ENCODE measurements around the gene ACAN. TPM values are rescaled to one million over a fixed set of nuclear protein-coding genes. Genes with fewer than 3 reads are reported as not detected.

Gene ACAN
- total RNA-seq, 1 experiment from 2014 or later = 0.03 TPM

GRCh38 chr15:88838667-88839066 is 35.4 kb downstream of the ACAN start:
- Histone ChIP-seq H3K9me3 (ENCODE audit: control insufficient read depth, insufficient read depth, low read depth, low read length) (no peaks in the 10 kb centered on the region), H3K27ac (ENCODE audit: low read length) (no peak overlapping the region), H3K4me1 (ENCODE audit: control insufficient read depth, insufficient read depth, low read length) (no peaks in the 10 kb centered on the region), H3K36me3 (ENCODE audit: control insufficient read depth, insufficient read depth, low read length) (no peaks in the 10 kb centered on the region), H3K27me3 (ENCODE audit: control insufficient read depth, insufficient read depth, low read length) (no peaks in the 10 kb centered on the region), H3K4me3 (ENCODE audit: low read depth in 2 of 2, low read length in 2 of 2) (no peak overlapping the region)
- in situ Hi-C loops (cut with HindIII; ENCODE audit: low pct_unique_long_range_greater_than_20kb, low sequenced_read_pairs) (no loop called here), intact Hi-C loops (cut with micrococcal nuclease; ENCODE audit: unreplicated experiment) (loop anchor here (10.0 kb wide), 1 partner anchor 354 kb away; no protein-coding TSS in a partner anchor)
- TF ChIP-seq SIN3A (IDR thresholded peaks at IDR 0.05; ENCODE audit: borderline replicate concordance, insufficient read depth, low read depth, low read length) = no peak
- TF ChIP-seq, protein P1, sequence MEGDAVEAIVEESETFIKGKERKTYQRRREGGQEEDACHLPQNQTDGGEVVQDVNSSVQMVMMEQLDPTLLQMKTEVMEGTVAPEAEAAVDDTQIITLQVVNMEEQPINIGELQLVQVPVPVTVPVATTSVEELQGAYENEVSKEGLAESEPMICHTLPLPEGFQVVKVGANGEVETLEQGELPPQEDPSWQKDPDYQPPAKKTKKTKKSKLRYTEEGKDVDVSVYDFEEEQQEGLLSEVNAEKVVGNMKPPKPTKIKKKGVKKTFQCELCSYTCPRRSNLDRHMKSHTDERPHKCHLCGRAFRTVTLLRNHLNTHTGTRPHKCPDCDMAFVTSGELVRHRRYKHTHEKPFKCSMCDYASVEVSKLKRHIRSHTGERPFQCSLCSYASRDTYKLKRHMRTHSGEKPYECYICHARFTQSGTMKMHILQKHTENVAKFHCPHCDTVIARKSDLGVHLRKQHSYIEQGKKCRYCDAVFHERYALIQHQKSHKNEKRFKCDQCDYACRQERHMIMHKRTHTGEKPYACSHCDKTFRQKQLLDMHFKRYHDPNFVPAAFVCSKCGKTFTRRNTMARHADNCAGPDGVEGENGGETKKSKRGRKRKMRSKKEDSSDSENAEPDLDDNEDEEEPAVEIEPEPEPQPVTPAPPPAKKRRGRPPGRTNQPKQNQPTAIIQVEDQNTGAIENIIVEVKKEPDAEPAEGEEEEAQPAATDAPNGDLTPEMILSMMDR (IDR thresholded peaks at IDR 0.05) = no peak; the same call in 1 of the 2 replicates
- no peak for TF ChIP-seq REST (IDR thresholded peaks at IDR 0.05; ENCODE audit: insufficient read depth in 1 of 2, low read depth in 2 of 2, low read length in 1 of 2)
- TF ChIP-seq TCF7L2 (IDR thresholded peaks at IDR 0.05; ENCODE audit: low read depth, low read length) = no peak
- TF ChIP-seq POLR2AphosphoS5 (IDR thresholded peaks at IDR 0.05; ENCODE audit: low read depth, low read length) = no peak
- DNase-seq (ENCODE audit: low read depth, low spot score) (no peak), ATAC-seq (no peak)
- POLR2A ChIA-PET = no interaction called here
- CTCF ChIA-PET = no interaction called here
- BruUV-seq (replicated peaks) = no TSS peak

DNA sequence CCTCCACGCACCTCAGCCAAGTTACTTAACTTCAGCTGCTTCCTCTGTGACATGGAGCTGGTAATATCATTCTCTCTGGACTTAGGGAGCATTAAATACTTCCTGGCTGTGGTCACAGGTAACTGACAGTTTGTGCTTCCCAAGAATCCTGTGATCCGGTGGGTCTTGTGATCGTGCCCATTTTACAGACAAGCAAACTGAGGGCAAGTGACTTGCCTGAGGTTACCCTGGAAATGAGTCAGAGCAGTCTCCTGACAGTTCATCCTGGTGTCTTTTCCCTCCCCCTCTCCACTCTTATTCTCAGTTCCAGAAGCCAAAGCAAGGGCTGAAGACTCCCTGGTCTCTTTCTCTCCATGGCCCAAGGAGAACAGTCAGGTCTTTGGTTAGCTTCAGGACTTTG is 35.9 kb downstream of the ACAN start:
- ATAC-seq = no peak

More for the DNA sequence above, 35.9 kb downstream of the ACAN start:
- Histone ChIP-seq H3K4me3 (ENCODE audit: low read depth in 2 of 2, low read length in 2 of 2) (no peak overlapping the region), H3K27me3 (ENCODE audit: control insufficient read depth, insufficient read depth, low read length) (no peaks in the 10 kb centered on the region), H3K36me3 (ENCODE audit: control insufficient read depth, insufficient read depth, low read length) (no peaks in the 10 kb centered on the region), H3K4me1 (ENCODE audit: control insufficient read depth, insufficient read depth, low read length) (no peaks in the 10 kb centered on the region), H3K27ac (ENCODE audit: low read length) (no peak overlapping the region), H3K9me3 (ENCODE audit: control insufficient read depth, insufficient read depth, low read depth, low read length) (no peaks in the 10 kb centered on the region)
- no peak for DNase-seq (ENCODE audit: low read depth, low spot score)
- no TSS peak for BruUV-seq (replicated peaks)
- POLR2A ChIA-PET = no interaction called here
- intact Hi-C loops (cut with micrococcal nuclease; ENCODE audit: unreplicated experiment) = loop anchor here (10.0 kb wide), 1 partner anchor 354 kb away; no protein-coding TSS in a partner anchor
- TF ChIP-seq REST (IDR thresholded peaks at IDR 0.05; ENCODE audit: insufficient read depth in 1 of 2, low read depth in 2 of 2, low read length in 1 of 2) = no peak
- no peak for TF ChIP-seq POLR2AphosphoS5 (IDR thresholded peaks at IDR 0.05; ENCODE audit: low read depth, low read length)
- TF ChIP-seq TCF7L2 (IDR thresholded peaks at IDR 0.05; ENCODE audit: low read depth, low read length) = no peak
- TF ChIP-seq, protein P1 (IDR thresholded peaks at IDR 0.05) = no peak
- TF ChIP-seq SIN3A (IDR thresholded peaks at IDR 0.05; ENCODE audit: borderline replicate concordance, insufficient read depth, low read depth, low read length) = no peak
- in situ Hi-C loops (cut with HindIII; ENCODE audit: low pct_unique_long_range_greater_than_20kb, low sequenced_read_pairs) = no loop called here
- CTCF ChIA-PET = no interaction called here

Measured in Panc1 (cell line).